Breast epithelium (tissue), 3 donors: ENCODE results near the gene COL4A2.

Experiments
- CTCF ChIP-seq, 3 donors: fragments of 450-650 bp; IDR thresholded peaks; one replicate each; pipeline ENCODE4 v1.5.1; 2016 to 2017; ENCODE audit warnings: antibody characterized with exemption in 3 of 3, mild to moderate bottlenecking in 3 of 3, moderate library complexity in 3 of 3
- POLR2A ChIP-seq: fragments of 450-650 bp; IDR thresholded peaks from one replicate; pipeline ENCODE4 v1.6.1; 2016; ENCODE audit warnings: antibody characterized with exemption, mild to moderate bottlenecking, moderate library complexity
- POLR2AphosphoS5 ChIP-seq, 3 donors: sonication (generic); formaldehyde crosslinking; IDR thresholded peaks; one replicate each; pipeline ENCODE4 v1.6.1; 2017; ENCODE audit warnings: antibody characterized with exemption in 3 of 3

GRCh38 chr13:110379905-110380341 is 72.8 kb downstream of the COL4A2 start:
- TF ChIP-seq CTCF (IDR thresholded peaks at IDR 0.05), result no peak
- TF ChIP-seq POLR2AphosphoS5 (IDR thresholded peaks at IDR 0.05), result no peak
- TF ChIP-seq POLR2A, result no peak
